Measurements from ENCODE around the gene NUDT1.
A peak's percentile ranks its signal among the peaks of the same experiment; 100 is the strongest.

The NUDT1 gene

DNA sequence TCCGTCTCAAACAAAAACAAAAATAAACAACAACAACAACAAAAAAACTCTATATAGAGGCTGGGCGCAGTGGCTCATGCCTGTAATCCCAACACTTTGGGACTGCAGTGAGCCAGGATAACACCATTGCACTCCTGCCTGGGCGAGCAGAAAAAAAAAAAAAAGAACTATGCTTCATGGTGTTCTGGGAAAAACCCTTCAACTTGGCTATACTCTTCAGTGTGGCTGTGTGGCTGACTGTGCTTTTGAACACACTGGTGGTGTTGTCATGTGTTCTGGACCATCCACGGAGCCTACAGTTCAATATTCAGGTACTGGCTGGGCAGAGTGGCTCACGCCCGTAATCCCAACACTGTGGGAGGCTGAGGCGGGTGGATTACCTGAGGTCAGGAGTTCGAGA is 45.7 kb downstream of the NUDT1 start:
- peak overlapping the region; percentile 25; the same call in 1 of the 2 replicates for H3K27ac ChIP-seq (ENCODE audit: low read depth, low read length)
- H3K9ac ChIP-seq (ENCODE audit: low read length), result no peak overlapping the region
- no peaks in the 10 kb centered on the region for H3K9me3 ChIP-seq (ENCODE audit: insufficient read depth, low read length)
- H4K20me1 ChIP-seq (ENCODE audit: low read depth, low read length), result no peaks in the 10 kb centered on the region
- peaks cover 61% of the 10 kb centered on the region for H3K79me2 ChIP-seq (ENCODE audit: insufficient read depth, low read length)
- peaks cover 10% of the 10 kb centered on the region for H3F3A ChIP-seq (ENCODE audit: insufficient read depth)
- H3K4me2 ChIP-seq (ENCODE audit: low read depth, low read length, poor library complexity, severe bottlenecking), result no peak overlapping the region
- H3K27me3 ChIP-seq (ENCODE audit: low read length), result no peaks in the 10 kb centered on the region
- H3K9me2 ChIP-seq (replicated peaks; ENCODE audit: insufficient read depth, low read length), result no peaks in the 10 kb centered on the region
- TF ChIP-seq EZH2phosphoT487 (conservative IDR thresholded peaks at IDR 0.05; ENCODE audit: low read length) (no peak), CTCF (IDR thresholded peaks at IDR 0.05; ENCODE audit: insufficient read depth, low read length, poor library complexity, severe bottlenecking) (no peak)
- no peak overlapping the region for H2AFZ ChIP-seq (ENCODE audit: low read depth, low read length, severe bottlenecking)
- no peak overlapping the region for H3K4me3 ChIP-seq (ENCODE audit: insufficient read depth, low read length, poor library complexity, severe bottlenecking)
- no peaks in the 10 kb centered on the region for H3K36me3 ChIP-seq (ENCODE audit: low read length)

GRCh38 chr7:2288503-2288902 is 46.5 kb downstream of the NUDT1 start:
- Histone ChIP-seq H3K9ac (ENCODE audit: low read length) (0 out of 2 replicates have a peak overlapping the region, but pooled peaks have one; percentile 10), H3K9me2 (replicated peaks; ENCODE audit: insufficient read depth, low read length) (no peaks in the 10 kb centered on the region), H3K27me3 (ENCODE audit: low read length) (no peaks in the 10 kb centered on the region), H3K4me2 (ENCODE audit: low read depth, low read length, poor library complexity, severe bottlenecking) (peak overlapping the region; percentile 36), H3K4me3 (ENCODE audit: insufficient read depth, low read length, poor library complexity, severe bottlenecking) (no peak overlapping the region), H3F3A (ENCODE audit: insufficient read depth) (peaks cover 10% of the 10 kb centered on the region), H3K36me3 (ENCODE audit: low read length) (no peaks in the 10 kb centered on the region), H3K27ac (ENCODE audit: low read depth, low read length) (peak overlapping the region; percentile 53), H4K20me1 (ENCODE audit: low read depth, low read length) (no peaks in the 10 kb centered on the region), H2AFZ (ENCODE audit: low read depth, low read length, severe bottlenecking) (no peak overlapping the region), H3K9me3 (ENCODE audit: insufficient read depth, low read length) (no peaks in the 10 kb centered on the region), H3K79me2 (ENCODE audit: insufficient read depth, low read length) (peaks cover 65% of the 10 kb centered on the region)
- no peak for TF ChIP-seq CTCF (IDR thresholded peaks at IDR 0.05; ENCODE audit: insufficient read depth, low read length, poor library complexity, severe bottlenecking)
- no peak for TF ChIP-seq EZH2phosphoT487 (conservative IDR thresholded peaks at IDR 0.05; ENCODE audit: low read length)

GRCh38 chr7:2289111-2289586 is 47.1 kb downstream of the NUDT1 start:
- peaks cover 63% of the 10 kb centered on the region for H3K79me2 ChIP-seq (ENCODE audit: insufficient read depth, low read length)
- H3K4me3 ChIP-seq (ENCODE audit: insufficient read depth, low read length, poor library complexity, severe bottlenecking), result no peak overlapping the region
- no peaks in the 10 kb centered on the region for H3K36me3 ChIP-seq (ENCODE audit: low read length)
- no peaks in the 10 kb centered on the region for H3K9me2 ChIP-seq (replicated peaks; ENCODE audit: insufficient read depth, low read length)
- peaks cover 10% of the 10 kb centered on the region for H3F3A ChIP-seq (ENCODE audit: insufficient read depth)
- H4K20me1 ChIP-seq (ENCODE audit: low read depth, low read length), result no peaks in the 10 kb centered on the region
- TF ChIP-seq EZH2phosphoT487 (conservative IDR thresholded peaks at IDR 0.05; ENCODE audit: low read length), result no peak
- TF ChIP-seq CTCF (IDR thresholded peaks at IDR 0.05; ENCODE audit: insufficient read depth, low read length, poor library complexity, severe bottlenecking), result no peak
- no peak overlapping the region for H2AFZ ChIP-seq (ENCODE audit: low read depth, low read length, severe bottlenecking)
- H3K9me3 ChIP-seq (ENCODE audit: insufficient read depth, low read length), result no peaks in the 10 kb centered on the region
- H3K9ac ChIP-seq (ENCODE audit: low read length), result 0 out of 2 replicates have a peak overlapping the region, but pooled peaks have one; percentile 10
- no peaks in the 10 kb centered on the region for H3K27me3 ChIP-seq (ENCODE audit: low read length)
- peak overlapping the region; percentile 36 for H3K4me2 ChIP-seq (ENCODE audit: low read depth, low read length, poor library complexity, severe bottlenecking)
- peak overlapping the region; percentile 53 for H3K27ac ChIP-seq (ENCODE audit: low read depth, low read length)

All from SU-DHL-6 (cell line).